Measurements from ENCODE around the gene ERGIC2. TPM values are rescaled to one million over a fixed set of nuclear protein-coding genes. Genes with fewer than 3 reads are reported as not detected.

Gene ERGIC2
- total and polyA plus RNA-seq, 2 donors (not counting 1 experiment from before 2014, with no cell fraction given), result 4.4 to 37.2 TPM

- no peaks in the 10 kb centered on the region for H3K9me3 ChIP-seq (ENCODE audit: control extremely low read depth in 1 of 3, control insufficient read depth in 2 of 3, insufficient read depth in 1 of 3, low read length in 2 of 3)
- H3K27ac ChIP-seq (ENCODE audit: low read length in 2 of 2), result no peak overlapping the region
- POLR2A ChIA-PET, result no interaction called here
- no peak overlapping the region for H3K4me3 ChIP-seq (ENCODE audit: control extremely low read depth in 1 of 5, extremely low read depth in 1 of 5, insufficient read depth in 1 of 5, low read depth in 2 of 5, low read length in 4 of 5)
- peaks cover 6% of the 10 kb centered on the region for H3K4me1 Mint-ChIP-seq
- WGBS (ENCODE audit: insufficient coverage), result 68% methylated on average over 2 of the region's 2 CpGs
- no peaks in the 10 kb centered on the region for H3K27me3 Mint-ChIP-seq
- H3K9ac ChIP-seq (ENCODE audit: low read length), result no peak overlapping the region
- no peak overlapping the region for H3K4me2 ChIP-seq (replicated peaks; ENCODE audit: low read depth, low read length, poor library complexity, severe bottlenecking)
- H3K36me3 ChIP-seq (replicated peaks in 1 of 2; ENCODE audit: control extremely low read depth in 1 of 2, control insufficient read depth in 1 of 2, extremely low read depth in 1 of 2, insufficient read depth in 2 of 2, low read length in 1 of 2), result no peaks in the 10 kb centered on the region
- CTCF ChIA-PET, result interaction anchor here (0.6 to 3.3 kb wide), 3 partner anchors 231 to 285 kb away, joined by 3 to 7 read pairs (median 4); no protein-coding TSS in a partner anchor
- no peak for ATAC-seq (ENCODE audit: low read depth)
- TF ChIP-seq CTCF (IDR thresholded peaks at IDR 0.05), result no peak
- no peaks in the 10 kb centered on the region for H3K9me3 Mint-ChIP-seq (ENCODE audit: insufficient read depth)
- DNase-seq, result no peak
- H3K27ac Mint-ChIP-seq, result no peak overlapping the region
- no peaks in the 10 kb centered on the region for H3K27me3 ChIP-seq (replicated peaks in 1 of 4; ENCODE audit: control extremely low read depth in 1 of 4, control insufficient read depth in 3 of 4, insufficient read depth in 4 of 4, low read length in 3 of 4)
- H2AFZ ChIP-seq (ENCODE audit: insufficient read depth, low read depth, low read length, poor library complexity, severe bottlenecking), result no peak overlapping the region
- no peaks in the 10 kb centered on the region for H4K20me1 ChIP-seq (ENCODE audit: control insufficient read depth, insufficient read depth, low read length, poor library complexity, severe bottlenecking)
- H3K4me3 Mint-ChIP-seq, result no peak overlapping the region
- H3K4me1 ChIP-seq (ENCODE audit: control insufficient read depth in 2 of 2, insufficient read depth in 2 of 2, low read length in 2 of 2), result no peaks in the 10 kb centered on the region
- no peaks in the 10 kb centered on the region for H3K79me2 ChIP-seq (ENCODE audit: control insufficient read depth, insufficient read depth, low read length)
- intact Hi-C loops (cut with micrococcal nuclease), result no loop called here
Measured at GRCh38 chr12:29314416-29314815, 66.6 kb downstream of the ERGIC2 start.

GRCh38 chr12:29310899-29311298 is 70.1 kb downstream of the ERGIC2 start:
- no peaks in the 10 kb centered on the region for H3K36me3 ChIP-seq (replicated peaks in 1 of 2; ENCODE audit: control extremely low read depth in 1 of 2, control insufficient read depth in 1 of 2, extremely low read depth in 1 of 2, insufficient read depth in 2 of 2, low read length in 1 of 2)
- WGBS (ENCODE audit: insufficient coverage), result 100% methylated on average over 1 of the region's 4 CpGs
- H3K27me3 ChIP-seq (replicated peaks in 1 of 4; ENCODE audit: control extremely low read depth in 1 of 4, control insufficient read depth in 3 of 4, insufficient read depth in 4 of 4, low read length in 3 of 4), result no peaks in the 10 kb centered on the region
- no peak overlapping the region for H2AFZ ChIP-seq (ENCODE audit: insufficient read depth, low read depth, low read length, poor library complexity, severe bottlenecking)
- no peak overlapping the region for H3K4me2 ChIP-seq (replicated peaks; ENCODE audit: low read depth, low read length, poor library complexity, severe bottlenecking)
- H3K4me3 Mint-ChIP-seq, result no peak overlapping the region
- H3K9ac ChIP-seq (ENCODE audit: low read length), result no peak overlapping the region
- no peak overlapping the region for H3K4me3 ChIP-seq (ENCODE audit: control extremely low read depth in 1 of 5, extremely low read depth in 1 of 5, insufficient read depth in 1 of 5, low read depth in 2 of 5, low read length in 4 of 5)
- no peaks in the 10 kb centered on the region for H4K20me1 ChIP-seq (ENCODE audit: control insufficient read depth, insufficient read depth, low read length, poor library complexity, severe bottlenecking)
- no peak overlapping the region for H3K27ac Mint-ChIP-seq
- no peaks in the 10 kb centered on the region for H3K9me3 ChIP-seq (ENCODE audit: control extremely low read depth in 1 of 3, control insufficient read depth in 2 of 3, insufficient read depth in 1 of 3, low read length in 2 of 3)
- no peaks in the 10 kb centered on the region for H3K79me2 ChIP-seq (ENCODE audit: control insufficient read depth, insufficient read depth, low read length)
- H3K27ac ChIP-seq (ENCODE audit: low read length in 2 of 2), result no peak overlapping the region
- intact Hi-C loops (cut with micrococcal nuclease), result no loop called here
- H3K4me1 Mint-ChIP-seq, result no peaks in the 10 kb centered on the region
- CTCF ChIA-PET, result no interaction called here
- no peak for DNase-seq
- no peaks in the 10 kb centered on the region for H3K4me1 ChIP-seq (ENCODE audit: control insufficient read depth in 2 of 2, insufficient read depth in 2 of 2, low read length in 2 of 2)
- no peak for ATAC-seq (ENCODE audit: low read depth)
- no peaks in the 10 kb centered on the region for H3K9me3 Mint-ChIP-seq (ENCODE audit: insufficient read depth)
- no peaks in the 10 kb centered on the region for H3K27me3 Mint-ChIP-seq
- POLR2A ChIA-PET, result no interaction called here
- no peak for TF ChIP-seq CTCF (IDR thresholded peaks at IDR 0.05)
- TF ChIP-seq EZH2 (IDR thresholded peaks at IDR 0.05; ENCODE audit: borderline replicate concordance, insufficient read depth, low read depth, low read length, poor library complexity, severe bottlenecking), result no peak
